ENCODE data around the gene SLC12A7.

DNA sequence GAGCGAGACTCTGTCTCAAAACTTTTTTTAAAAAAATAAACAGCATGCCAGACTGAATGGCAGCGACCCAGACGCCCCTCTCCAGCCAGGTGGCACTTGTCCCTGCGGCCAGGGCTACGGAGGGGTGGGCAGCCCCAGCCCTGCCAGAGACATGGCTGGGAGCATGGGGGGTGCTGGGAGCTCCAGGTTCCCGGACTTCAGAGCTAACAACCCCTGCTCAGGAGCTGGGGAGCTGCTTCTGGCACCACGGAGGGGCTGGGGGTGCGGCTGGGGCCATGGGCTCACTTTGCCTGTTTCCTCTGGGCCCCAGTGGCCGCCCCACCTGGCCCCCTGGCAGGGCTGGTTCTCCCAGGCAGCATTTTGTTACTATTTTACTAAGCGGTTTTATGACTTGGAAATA, 49.9 kb downstream of the SLC12A7 start:
- TF ChIP-seq, protein P1, sequence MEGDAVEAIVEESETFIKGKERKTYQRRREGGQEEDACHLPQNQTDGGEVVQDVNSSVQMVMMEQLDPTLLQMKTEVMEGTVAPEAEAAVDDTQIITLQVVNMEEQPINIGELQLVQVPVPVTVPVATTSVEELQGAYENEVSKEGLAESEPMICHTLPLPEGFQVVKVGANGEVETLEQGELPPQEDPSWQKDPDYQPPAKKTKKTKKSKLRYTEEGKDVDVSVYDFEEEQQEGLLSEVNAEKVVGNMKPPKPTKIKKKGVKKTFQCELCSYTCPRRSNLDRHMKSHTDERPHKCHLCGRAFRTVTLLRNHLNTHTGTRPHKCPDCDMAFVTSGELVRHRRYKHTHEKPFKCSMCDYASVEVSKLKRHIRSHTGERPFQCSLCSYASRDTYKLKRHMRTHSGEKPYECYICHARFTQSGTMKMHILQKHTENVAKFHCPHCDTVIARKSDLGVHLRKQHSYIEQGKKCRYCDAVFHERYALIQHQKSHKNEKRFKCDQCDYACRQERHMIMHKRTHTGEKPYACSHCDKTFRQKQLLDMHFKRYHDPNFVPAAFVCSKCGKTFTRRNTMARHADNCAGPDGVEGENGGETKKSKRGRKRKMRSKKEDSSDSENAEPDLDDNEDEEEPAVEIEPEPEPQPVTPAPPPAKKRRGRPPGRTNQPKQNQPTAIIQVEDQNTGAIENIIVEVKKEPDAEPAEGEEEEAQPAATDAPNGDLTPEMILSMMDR (conservative IDR thresholded peaks at IDR 0.05; ENCODE audit: low read length): no peak
- no peak for TF ChIP-seq EZH2phosphoT487 (IDR thresholded peaks at IDR 0.05; ENCODE audit: borderline replicate concordance)

Measured in Loucy (cell line).